Osteoblast (primary cell): Measurements from ENCODE around the gene DENND2A. TPM values are rescaled to one million over a fixed set of nuclear protein-coding genes. Genes with fewer than 3 reads are reported as not detected.

ENCODE experiments used
- DNase-seq: peaks from one replicate; pipeline ENCODE4 v3.0.0; 2011; ENCODE audit warnings: low spot score, mixed read lengths; ENCODE audit not compliant: insufficient read length; ENCODE audit errors: missing footprints
- H2AFZ ChIP-seq: 2 replicates; pipeline ENCODE4 v1.6.0; 2011; ENCODE audit warnings: mild to moderate bottlenecking, low read length
- H3K27ac ChIP-seq: 2 replicates; pipeline ENCODE4 v1.5.1; 2011; ENCODE audit warnings: mild to moderate bottlenecking, low read depth, low read length, moderate library complexity
- H3K27me3 ChIP-seq: 2 replicates; pipeline ENCODE4 v1.6.0; 2012; ENCODE audit warnings: mild to moderate bottlenecking, control low read depth, inconsistent platforms, low read length, moderate library complexity; ENCODE audit not compliant: insufficient read depth
- H3K36me3 ChIP-seq: 2 replicates; pipeline ENCODE4 v1.5.1; 2011; ENCODE audit warnings: mild to moderate bottlenecking, low read length, control low read depth, moderate library complexity; ENCODE audit not compliant: insufficient read depth
- H3K4me1 ChIP-seq: 2 replicates; pipeline ENCODE4 v1.5.1; 2011; ENCODE audit warnings: mild to moderate bottlenecking, low read length, control low read depth, moderate library complexity; ENCODE audit not compliant: insufficient read depth
- H3K4me2 ChIP-seq: 2 replicates; pipeline ENCODE4 v1.6.0; 2011; ENCODE audit warnings: mild to moderate bottlenecking, low read length; ENCODE audit not compliant: insufficient read depth
- H3K4me3 ChIP-seq: fragments of 200-600 bp; sonication (generic); 3 replicates; pipeline ENCODE4 v1.5.1; 2012; ENCODE audit warnings: mild to moderate bottlenecking, low read length, inconsistent platforms; ENCODE audit not compliant: insufficient read depth
- H3K79me2 ChIP-seq: 2 replicates; pipeline ENCODE4 v1.6.0; 2012; ENCODE audit warnings: mild to moderate bottlenecking, low read length, control low read depth, inconsistent platforms; ENCODE audit not compliant: insufficient read depth
- H3K9me3 ChIP-seq: 2 replicates; pipeline ENCODE4 v1.5.1; 2011; ENCODE audit warnings: low read depth, low read length, control low read depth
- H4K20me1 ChIP-seq: 2 replicates; pipeline ENCODE4 v1.6.0; 2012; ENCODE audit warnings: mild to moderate bottlenecking, low read length, control low read depth; ENCODE audit not compliant: insufficient read depth
- CTCF ChIP-seq: IDR thresholded peaks from 2 replicates; pipeline ENCODE4 v1.5.1; 2011; ENCODE audit warnings: mild to moderate bottlenecking, low read depth, low read length, moderate library complexity; ENCODE audit errors: extremely low read depth
- total RNA-seq: library from RNA; depleted of rRNA; stranded (reverse); fragments of >200 nt; gene quantifications from 2 replicates; pipeline ENCODE4 v1.2.3, GENCODE V29; 2012

Gene DENND2A
- total RNA-seq, 1 donor = 0.36 TPM

GRCh38 chr7:140594131-140594691 is 46.4 kb downstream of the DENND2A start:
- no peaks in the 10 kb centered on the region for H3K27me3 ChIP-seq
- peaks cover 10% of the 10 kb centered on the region for H3K4me1 ChIP-seq
- H3K4me2 ChIP-seq = no peak overlapping the region
- H4K20me1 ChIP-seq = no peaks in the 10 kb centered on the region
- TF ChIP-seq CTCF = no peak
- no peak overlapping the region for H3K27ac ChIP-seq
- no peak overlapping the region for H2AFZ ChIP-seq
- DNase-seq = no peak
- H3K9me3 ChIP-seq = no peaks in the 10 kb centered on the region
- no peaks in the 10 kb centered on the region for H3K79me2 ChIP-seq
- no peaks in the 10 kb centered on the region for H3K36me3 ChIP-seq
- no peak overlapping the region for H3K4me3 ChIP-seq

GRCh38 chr7:140593672-140593982 is 47.0 kb downstream of the DENND2A start:
- no peak for DNase-seq
- no peak overlapping the region for H2AFZ ChIP-seq
- no peak overlapping the region for H3K27ac ChIP-seq
- H3K4me2 ChIP-seq = no peak overlapping the region
- no peak for TF ChIP-seq CTCF
- no peaks in the 10 kb centered on the region for H3K36me3 ChIP-seq
- no peaks in the 10 kb centered on the region for H4K20me1 ChIP-seq
- H3K9me3 ChIP-seq = no peaks in the 10 kb centered on the region
- H3K27me3 ChIP-seq = no peaks in the 10 kb centered on the region
- H3K79me2 ChIP-seq = no peaks in the 10 kb centered on the region
- peaks cover 10% of the 10 kb centered on the region for H3K4me1 ChIP-seq
- H3K4me3 ChIP-seq = no peak overlapping the region

GRCh38 chr7:140592964-140593671 is 47.5 kb downstream of the DENND2A start:
- H3K36me3 ChIP-seq = no peaks in the 10 kb centered on the region
- no peak overlapping the region for H3K4me3 ChIP-seq
- H3K9me3 ChIP-seq = no peaks in the 10 kb centered on the region
- no peak overlapping the region for H2AFZ ChIP-seq
- TF ChIP-seq CTCF = no peak
- no peaks in the 10 kb centered on the region for H3K27me3 ChIP-seq
- H3K4me1 ChIP-seq = peaks cover 10% of the 10 kb centered on the region
- H3K27ac ChIP-seq = no peak overlapping the region
- H3K4me2 ChIP-seq = no peak overlapping the region
- H4K20me1 ChIP-seq = no peaks in the 10 kb centered on the region
- no peaks in the 10 kb centered on the region for H3K79me2 ChIP-seq
- no peak for DNase-seq

GRCh38 chr7:140591180-140591902 is 49.3 kb downstream of the DENND2A start:
- Histone ChIP-seq H3K36me3 (no peaks in the 10 kb centered on the region), H3K4me2 (no peak overlapping the region), H3K4me1 (no peaks in the 10 kb centered on the region), H3K27me3 (no peaks in the 10 kb centered on the region), H3K9me3 (no peaks in the 10 kb centered on the region), H2AFZ (no peak overlapping the region), H3K79me2 (no peaks in the 10 kb centered on the region), H3K27ac (no peak overlapping the region), H3K4me3 (no peak overlapping the region), H4K20me1 (no peaks in the 10 kb centered on the region)
- no peak for TF ChIP-seq CTCF
- DNase-seq = no peak
